H1 (cell line): ENCODE results near the gene SLC22A9. TPM values are rescaled to one million over a fixed set of nuclear protein-coding genes. Genes with fewer than 3 reads are reported as not detected.

Source experiments
- CTCF ChIA-PET: fragments of 300-600 bp; sonication (Branson Sonifier 250); formaldehyde crosslinking; loops from one replicate; lab custom pipeline; 2021; ENCODE audit not compliant: partially characterized antibody; lab: Charles Lee
- POLR2A ChIA-PET: fragments of 300-600 bp; sonication (Branson Sonifier 250); formaldehyde crosslinking; loops from one replicate; lab custom pipeline; 2021; ENCODE audit warnings: inconsistent platforms; ENCODE audit not compliant: partially characterized antibody; lab: Charles Lee
- DNase-seq, 2 experiments: peaks; one replicate each; pipeline versions ENCODE4 v3.0.0 to v3.0.0-alpha.2; 2010 to 2022; ENCODE audit warnings: low spot score in 2 of 2, low read depth in 1 of 2, mixed read lengths in 1 of 2
- FAIRE-seq: peaks from 2 replicates; lab custom pipeline; 2011; peaks lifted over from hg19 to GRCh38; lab: Jason Lieb, UNC
- H2AFZ ChIP-seq: 2 replicates; pipeline ENCODE4 v1.8.1; 2012; ENCODE audit warnings: low read length, inconsistent platforms
- H2AK5ac ChIP-seq: 2 replicates; pipeline ENCODE4 v1.6.1; 2013; ENCODE audit warnings: low read depth, low read length
- H2BK120ac ChIP-seq: replicated peaks from 2 replicates; pipeline ENCODE3; 2013; ENCODE audit warnings: low read depth, low read length, inconsistent platforms
- H2BK12ac ChIP-seq: 2 replicates; pipeline ENCODE4 v1.6.1; 2013; ENCODE audit warnings: low read depth, low read length
- H2BK15ac ChIP-seq: 2 replicates; pipeline ENCODE4 v1.6.1; 2013; ENCODE audit warnings: low read length
- H2BK20ac ChIP-seq: 2 replicates; pipeline ENCODE4 v1.6.1; 2013; ENCODE audit warnings: low read length
- H2BK5ac ChIP-seq: 2 replicates; pipeline ENCODE4 v1.6.1; 2013; ENCODE audit warnings: low read depth, low read length
- H3K14ac ChIP-seq: 2 replicates; pipeline ENCODE4 v1.6.1; 2013; ENCODE audit warnings: inconsistent platforms; ENCODE audit not compliant: insufficient read length
- H3K18ac ChIP-seq: 2 replicates; pipeline ENCODE4 v1.6.1; 2013; ENCODE audit warnings: low read length; ENCODE audit errors: extremely low read depth
- H3K23ac ChIP-seq: 2 replicates; pipeline ENCODE4 v1.6.1; 2013; ENCODE audit warnings: inconsistent platforms; ENCODE audit not compliant: insufficient read length
- H3K23me2 ChIP-seq: 2 replicates; pipeline ENCODE4 v1.6.1; 2013; ENCODE audit warnings: low read depth, low read length
- H3K27ac ChIP-seq: 2 replicates; pipeline ENCODE4 v1.6.1; 2011; ENCODE audit warnings: low read depth, low read length, inconsistent platforms
- H3K27me3 ChIP-seq, 4 experiments: replicated peaks in 1 of 4; 1 replicate in 1 of 4; 2 replicates in 3 of 4; pipeline versions ENCODE4 v1.6.1 to v1.8.1; 2011 to 2013; ENCODE audit warnings: low read length in 3 of 4, mild to moderate bottlenecking in 3 of 4, inconsistent platforms in 2 of 4, mixed read lengths in 2 of 4, moderate library complexity in 1 of 4; ENCODE audit not compliant: control insufficient read depth in 3 of 4, insufficient read depth in 3 of 4; ENCODE audit errors: extremely low read depth in 1 of 4
- H3K36me3 ChIP-seq, 4 experiments: 2 replicates each; pipeline versions ENCODE4 v1.6.1 to v1.8.1; 2011 to 2013; ENCODE audit warnings: mild to moderate bottlenecking in 4 of 4, low read length in 3 of 4, moderate library complexity in 2 of 4, control low read depth in 1 of 4, inconsistent platforms in 1 of 4; ENCODE audit not compliant: insufficient read depth in 4 of 4, control insufficient read depth in 2 of 4
- H3K4ac ChIP-seq: replicated peaks from 2 replicates; pipeline ENCODE3; 2013; ENCODE audit warnings: low read length, low read depth, mixed read lengths, inconsistent platforms; ENCODE audit not compliant: insufficient read length
- H3K4me1 ChIP-seq, 4 experiments: replicated peaks in 1 of 4; 1 replicate in 1 of 4; 2 replicates in 3 of 4; pipeline versions ENCODE4 v1.6.1 to v1.8.1; 2011 to 2013; ENCODE audit warnings: low read length in 3 of 4, inconsistent platforms in 2 of 4, mixed read lengths in 1 of 4; ENCODE audit not compliant: insufficient read depth in 4 of 4, control insufficient read depth in 3 of 4
- H3K4me2 ChIP-seq, 2 experiments: 2 replicates each; pipeline versions ENCODE4 v1.6.1 to v1.8.1; 2011 to 2013; ENCODE audit warnings: low read depth in 2 of 2, low read length in 2 of 2, control low read depth in 1 of 2, inconsistent platforms in 1 of 2, mild to moderate bottlenecking in 1 of 2; ENCODE audit not compliant: insufficient read depth in 1 of 2
- H3K4me3 ChIP-seq, 4 experiments: fragments of 200-600, 300-600 bp in 1 of 4; sonication (generic), shearing (Covaris generic), sonication (Bioruptor Twin) in 1 of 4; 2 replicates each; pipeline versions ENCODE4 v1.5.1 to v1.8.1; 2011 to 2016; ENCODE audit warnings: low read length in 4 of 4, low read depth in 3 of 4, control low read depth in 2 of 4, inconsistent platforms in 2 of 4, mild to moderate bottlenecking in 2 of 4, mixed read lengths in 1 of 4, moderate library complexity in 1 of 4; ENCODE audit not compliant: insufficient read depth in 2 of 4; ENCODE audit errors: extremely low read depth in 1 of 4
- H3K56ac ChIP-seq: replicated peaks from 2 replicates; pipeline ENCODE3; 2013; ENCODE audit warnings: low read depth, mild to moderate bottlenecking, mixed read lengths, low read length, inconsistent platforms; ENCODE audit not compliant: insufficient read length
- H3K79me1 ChIP-seq: 2 replicates; pipeline ENCODE4 v1.6.1; 2013; ENCODE audit warnings: low read depth, low read length, control low read depth
- H3K79me2 ChIP-seq, 2 experiments: 2 replicates each; pipeline versions ENCODE4 v1.6.1 to v1.8.1; 2012 to 2013; ENCODE audit warnings: low read length in 2 of 2, mild to moderate bottlenecking in 2 of 2, inconsistent platforms in 1 of 2; ENCODE audit not compliant: insufficient read depth in 2 of 2, control insufficient read depth in 1 of 2
- H3K9ac ChIP-seq, 4 experiments: replicated peaks in 1 of 4; 1 replicate in 1 of 4; 2 replicates in 3 of 4; pipeline versions ENCODE4 v1.6.1 to v1.8.1; 2011 to 2013; ENCODE audit warnings: low read depth in 3 of 4, low read length in 3 of 4, control low read depth in 2 of 4, mild to moderate bottlenecking in 2 of 4, moderate library complexity in 2 of 4, inconsistent platforms in 1 of 4; ENCODE audit errors: extremely low read depth in 1 of 4
- H3K9me3 ChIP-seq, 2 experiments: 2 replicates each; pipeline versions ENCODE4 v1.6.1 to v1.8.1; 2012 to 2013; ENCODE audit warnings: mild to moderate bottlenecking in 2 of 2, moderate library complexity in 2 of 2, control low read depth in 1 of 2, inconsistent platforms in 1 of 2, low read depth in 1 of 2, low read length in 1 of 2, mixed read lengths in 1 of 2; ENCODE audit not compliant: insufficient read depth in 2 of 2
- H4K20me1 ChIP-seq, 2 experiments: replicated peaks in 1 of 2; 2 replicates each; pipeline versions ENCODE3 to v1.8.1; 2011 to 2013; ENCODE audit warnings: inconsistent platforms in 2 of 2, low read length in 2 of 2, mild to moderate bottlenecking in 1 of 2; ENCODE audit not compliant: insufficient read depth in 2 of 2, control insufficient read depth in 1 of 2
- H4K5ac ChIP-seq: 2 replicates; pipeline ENCODE4 v1.6.1; 2013; ENCODE audit warnings: low read length, low read depth, mixed read lengths, inconsistent platforms; ENCODE audit not compliant: insufficient read length
- H4K8ac ChIP-seq: 2 replicates; pipeline ENCODE4 v1.8.0; 2013; ENCODE audit warnings: mild to moderate bottlenecking, moderate library complexity, low read length, inconsistent platforms; ENCODE audit not compliant: insufficient read depth; ENCODE audit errors: extremely low read depth
- H4K91ac ChIP-seq: replicated peaks from 2 replicates; pipeline ENCODE3; 2013; ENCODE audit warnings: low read length, mixed read lengths, inconsistent platforms; ENCODE audit not compliant: insufficient read length
- ASH2L ChIP-seq: fragments of 200-600, 300-600 bp; sonication (generic); IDR thresholded peaks from one replicate; pipeline ENCODE4 v1.7.1; 2017; ENCODE audit warnings: low read length
- CBX5 ChIP-seq: fragments of 300-800, 300-1000 bp; sonication (generic); IDR thresholded peaks from 2 replicates; pipeline ENCODE4 v1.7.1; 2016; ENCODE audit warnings: antibody characterized with exemption, low read length, low read depth
- CEBPB ChIP-seq: IDR thresholded peaks from 2 replicates; pipeline ENCODE4 v1.6.1; 2012; ENCODE audit warnings: low read depth, low read length
- EGR1 ChIP-seq: IDR thresholded peaks from 2 replicates; pipeline ENCODE4 v1.6.1; 2011; ENCODE audit warnings: low read depth, low read length, borderline replicate concordance
- RBBP5 ChIP-seq: IDR thresholded peaks from 2 replicates; pipeline ENCODE4 v1.7.1; 2012; ENCODE audit warnings: low read depth, mild to moderate bottlenecking, inconsistent platforms, low read length, moderate library complexity, borderline replicate concordance
- SIN3A ChIP-seq, 2 experiments: IDR thresholded peaks in 1 of 2; conservative IDR thresholded peaks in 1 of 2; 2 replicates each; pipeline ENCODE4 v1.6.1; 2011 to 2012; ENCODE audit warnings: low read length in 2 of 2, improper control_type of control experiment in 1 of 2, low read depth in 1 of 2, mild to moderate bottlenecking in 1 of 2
- SP1 ChIP-seq: IDR thresholded peaks from 2 replicates; pipeline ENCODE4 v1.6.1; 2011; ENCODE audit warnings: low read depth, low read length
- SP2 ChIP-seq: IDR thresholded peaks from 2 replicates; pipeline ENCODE4 v1.6.1; 2012; ENCODE audit warnings: mild to moderate bottlenecking, low read length, inconsistent platforms
- SRF ChIP-seq: IDR thresholded peaks from 2 replicates; pipeline ENCODE4 v1.6.1; 2011; ENCODE audit warnings: mild to moderate bottlenecking, low read depth, low read length, moderate library complexity
- WGBS, 2 experiments: shearing (Covaris generic) in 1 of 2; methylation state at CpG; one replicate each; pipeline versions ENCODE4 v1.1.6 to v1.1.7; 2013 to 2015; ENCODE audit warnings: low lambda C conversion rate in 2 of 2, mixed read lengths in 2 of 2, inconsistent platforms in 1 of 2, low coverage in 1 of 2, missing lambda C conversion rate in 1 of 2; ENCODE audit not compliant: insufficient replicate concordance in 2 of 2, insufficient coverage in 1 of 2, insufficient read length in 1 of 2; ENCODE audit errors: extremely low coverage in 1 of 2, missing lambda C conversion rate in 1 of 2; 5-methylcytosine and 5-hydroxymethylcytosine counted together
- polyA plus RNA-seq, 7 experiments: library from polyadenylated mRNA; depleted of rRNA in 3 of 7; stranded (reverse) in 5 of 7; unstranded in 2 of 7; fragments of >200 nt in 5 of 7; fragments of 200-250 nt in 2 of 7; gene quantifications; 1 replicate in 5 of 7; 2 replicates in 1 of 7; 4 replicates in 1 of 7; pipeline versions ENCODE4 v1.2.1 to v1.2.3, GENCODE V29; 2011 to 2013; ENCODE audit warnings: missing spikeins in 2 of 7, mixed read lengths in 2 of 7
- total RNA-seq: library from RNA; stranded (reverse); fragmentation: NEBNext Ultra II Directional; extraction: Animal tissue kit (Norgen Biotek cat#: 25700); gene quantifications from 2 replicates; pipeline ENCODE4 v1.2.1, GENCODE V29; 2021
- TF ChIP-seq, protein P1 (sequence below): IDR thresholded peaks from 2 replicates; pipeline ENCODE4 v1.6.1; 2012; ENCODE audit warnings: inconsistent platforms

Gene SLC22A9
- total and polyA plus RNA-seq, 2 of the 8 experiments (the other 6 are each of a cell fraction or from before 2014, with no cell fraction given) = not detected

GRCh38 chr11:63405114-63405513, 35.5 kb downstream of the SLC22A9 start:
- Histone ChIP-seq H3K79me1 (no peaks in the 10 kb centered on the region), H3K4me3 (no peak overlapping the region), H3K56ac (no peak overlapping the region), H3K23me2 (no peaks in the 10 kb centered on the region), H2BK15ac (no peak overlapping the region), H4K8ac (no peak overlapping the region), H3K14ac (no peak overlapping the region), H2BK12ac (no peak overlapping the region), H3K23ac (no peak overlapping the region), H2BK5ac (no peak overlapping the region), H3K4ac (no peak overlapping the region), H3K4me1 (no peaks in the 10 kb centered on the region), H3K27me3 (no peaks in the 10 kb centered on the region), H3K79me2 (no peaks in the 10 kb centered on the region), H2BK120ac (no peak overlapping the region), H3K18ac (no peak overlapping the region), H2BK20ac (no peak overlapping the region), H3K9ac (no peak overlapping the region), H3K27ac (no peak overlapping the region), H2AK5ac (no peak overlapping the region), H3K4me2 (no peak overlapping the region), H3K36me3 (no peaks in the 10 kb centered on the region), H2AFZ (no peak overlapping the region), H4K5ac (no peak overlapping the region), H4K20me1 (no peaks in the 10 kb centered on the region), H3K9me3 (no peaks in the 10 kb centered on the region), H4K91ac (no peak overlapping the region)
- 88% methylated on average over 3 of the region's 3 CpGs; no CpG with 5 or more reads in 1 of the 2 experiments for WGBS, 2 experiments
- ChIA-PET POLR2A (interaction anchor here (0.6 kb wide), 1 partner anchor 244 kb away, joined by 3 read pairs; no protein-coding TSS in a partner anchor), CTCF (no interaction called here)
- FAIRE-seq (no peak), DNase-seq (no peak)
- TF ChIP-seq CEBPB (no peak), CBX5 (no peak), EGR1 (no peak), ASH2L (no peak), SP2 (no peak), SIN3A (conservative IDR thresholded peaks at IDR 0.05 in 1 of 2, IDR thresholded peaks at IDR 0.05 in 1 of 2; ENCODE audit: low read depth in 1 of 2, low read length in 2 of 2) (no peak), SRF (no peak), SP1 (no peak), RBBP5 (no peak)
- TF ChIP-seq, protein P1, sequence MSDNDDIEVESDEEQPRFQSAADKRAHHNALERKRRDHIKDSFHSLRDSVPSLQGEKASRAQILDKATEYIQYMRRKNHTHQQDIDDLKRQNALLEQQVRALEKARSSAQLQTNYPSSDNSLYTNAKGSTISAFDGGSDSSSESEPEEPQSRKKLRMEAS = no peak
